SHP77 treated with DMSO at 0.1 percent for 48 hours (cell line): Measurements from ENCODE around the gene TTLL7.

ENCODE experiments used
- DNase-seq: peaks from one replicate; lab custom pipeline; 2025; lab: John Stamatoyannopoulos, UW

Gene TTLL7

DNA sequence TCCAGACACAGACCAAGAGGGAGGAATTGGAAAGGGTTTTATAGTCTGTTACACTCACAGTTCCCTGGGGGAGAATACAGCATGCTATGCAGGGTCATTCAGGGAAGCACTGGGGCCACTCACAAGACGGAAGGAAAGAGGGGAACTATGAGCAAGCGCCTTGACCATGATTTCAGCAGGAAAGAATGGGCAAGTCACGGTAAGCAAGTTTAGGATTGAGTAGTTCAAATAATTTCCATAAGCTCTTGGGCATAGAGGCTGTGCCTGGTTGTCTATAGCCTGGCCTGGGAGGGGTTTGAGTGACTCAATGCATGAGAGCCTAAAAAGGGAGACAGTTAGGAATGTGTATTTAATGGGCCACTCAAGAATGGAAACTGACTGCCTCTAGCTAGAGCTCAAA, 176.7 kb downstream of the TTLL7 start:
- DNase-seq = no peak

DNA sequence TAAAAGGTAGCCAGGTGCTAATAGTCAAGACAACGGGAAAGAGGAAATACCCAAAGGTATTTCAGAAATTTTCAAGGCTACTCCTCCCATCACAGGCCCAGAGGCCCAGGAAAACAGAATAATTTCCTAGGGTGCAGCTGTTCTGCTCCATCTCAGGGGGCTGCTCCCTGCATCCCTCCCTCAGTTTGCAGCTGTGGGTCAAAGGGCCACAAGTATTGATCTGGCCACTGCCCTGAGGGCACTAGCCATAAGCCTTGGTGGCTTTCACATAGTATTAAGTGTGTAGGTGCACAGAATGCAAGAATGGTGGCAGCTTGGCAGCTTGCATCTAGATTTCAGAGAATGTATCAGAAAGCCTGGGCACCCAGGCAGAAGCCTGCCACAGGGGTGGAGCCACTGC, 179.5 kb downstream of the TTLL7 start:
- no peak for DNase-seq

DNA sequence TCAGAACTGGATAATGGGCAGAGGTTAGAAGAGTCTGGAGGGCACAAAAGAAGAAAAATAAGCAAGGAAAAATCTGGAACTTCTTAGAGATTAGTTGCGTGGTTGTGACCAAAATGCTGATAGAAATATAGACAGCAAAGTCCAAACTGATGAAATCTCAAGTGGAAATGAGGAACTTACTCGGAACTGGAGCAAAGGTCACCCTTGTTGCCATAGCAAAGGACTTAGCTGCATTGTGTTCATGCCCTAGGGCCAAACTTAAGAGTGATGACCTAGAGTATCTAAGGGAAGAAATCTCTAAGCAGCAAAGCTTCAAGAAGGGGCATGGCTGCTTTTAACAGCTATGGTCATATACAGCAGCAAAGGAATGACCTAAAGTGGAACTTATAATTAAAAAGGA, 180.0 kb downstream of the TTLL7 start:
- no peak for DNase-seq

DNA sequence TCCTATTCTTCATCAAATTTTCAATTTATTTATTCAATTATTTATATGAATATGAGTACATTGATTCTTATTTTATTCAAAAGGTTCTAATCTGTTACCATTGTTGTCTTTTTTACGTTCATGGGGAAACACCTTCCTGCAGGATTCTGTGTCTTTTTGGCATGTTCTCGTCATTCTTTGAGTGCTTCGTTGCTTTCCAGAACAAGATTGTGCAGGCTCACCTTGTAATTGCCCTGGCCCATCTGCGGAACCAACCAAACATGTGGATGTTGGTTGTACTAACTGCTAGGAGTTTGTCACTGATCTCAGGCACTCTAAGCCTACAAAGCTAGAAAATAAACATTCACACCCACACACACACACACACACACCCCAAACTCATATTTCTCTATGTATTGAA, 182.1 kb downstream of the TTLL7 start:
- no peak for DNase-seq

DNA sequence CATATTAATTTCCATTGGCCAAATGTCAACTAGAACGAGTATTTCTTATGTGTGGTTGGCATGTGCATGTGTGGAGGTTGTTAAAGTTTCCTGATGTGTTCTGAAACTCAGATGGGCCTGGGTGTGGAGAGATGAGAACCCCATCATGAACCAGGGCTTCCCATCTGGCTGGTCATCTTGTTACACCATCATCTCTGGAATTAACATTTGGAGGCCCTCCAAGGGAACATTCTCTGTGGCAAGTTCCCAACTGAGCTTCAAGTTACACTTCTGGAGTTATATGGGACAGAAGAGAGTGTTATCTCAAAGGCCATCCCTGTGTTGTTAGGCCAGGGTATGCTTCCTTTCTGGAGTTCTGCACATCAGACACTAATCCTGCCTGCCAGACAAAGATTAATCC, 183.6 kb downstream of the TTLL7 start:
- DNase-seq = no peak
